UCSD-AML1 (cell line): ENCODE measurements around the gene CACTIN.
"Not testable (repeated sequence)": the region's sequence is repeated elsewhere in the genome, so short reads cannot be mapped to it uniquely, and the experiment has no call there.

Source experiments
- DNase-seq: peaks from one replicate; lab custom pipeline; 2025; ENCODE audit not compliant: unreplicated experiment; lab: John Stamatoyannopoulos, UW

Gene CACTIN

GRCh38 chr19:3573858-3574637 lies 52.5 kb downstream of the CACTIN start:
- peak; percentile 99 for DNase-seq

GRCh38 chr19:3573162-3573857 lies 53.3 kb downstream of the CACTIN start:
- DNase-seq, result peak; percentile 51

GRCh38 chr19:3572855-3573161 lies 53.8 kb downstream of the CACTIN start, which contains the start of gene HMG20B:
HMG20B (plus strand) TSS chr19:3572944; CDS start chr19:3573310, 366 bp downstream.
- no peak for DNase-seq

GRCh38 chr19:3572132-3572854 lies 54.3 kb downstream of the CACTIN start:
- DNase-seq, result peak; percentile 100

- DNase-seq, result no peak
Observed at GRCh38 chr19:3570606-3571011, 56.0 kb downstream of the CACTIN start.

DNA sequence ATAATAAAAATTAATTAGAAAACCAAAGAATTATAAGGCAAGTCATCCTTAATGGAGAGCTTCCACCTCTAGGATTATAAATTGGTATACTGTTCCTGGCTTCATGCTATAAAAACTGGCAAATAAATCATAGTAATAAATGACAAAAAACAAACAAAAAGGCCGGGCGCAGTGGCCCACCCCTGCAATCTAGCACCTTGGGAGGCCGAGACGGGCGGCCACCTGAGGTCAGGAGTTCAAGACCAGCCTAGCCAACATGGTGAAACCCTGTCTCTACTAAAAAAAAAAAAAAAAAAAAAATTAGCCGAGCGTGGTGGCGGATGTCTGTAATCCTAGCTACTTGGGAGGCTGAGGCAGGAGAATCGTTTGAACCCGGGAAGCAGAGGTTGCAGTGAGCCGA lies 56.5 kb downstream of the CACTIN start:
- DNase-seq, result not testable (repeated sequence)

GRCh38 chr19:3565139-3565538 lies 61.5 kb downstream of the CACTIN start:
- no peak for DNase-seq

DNA sequence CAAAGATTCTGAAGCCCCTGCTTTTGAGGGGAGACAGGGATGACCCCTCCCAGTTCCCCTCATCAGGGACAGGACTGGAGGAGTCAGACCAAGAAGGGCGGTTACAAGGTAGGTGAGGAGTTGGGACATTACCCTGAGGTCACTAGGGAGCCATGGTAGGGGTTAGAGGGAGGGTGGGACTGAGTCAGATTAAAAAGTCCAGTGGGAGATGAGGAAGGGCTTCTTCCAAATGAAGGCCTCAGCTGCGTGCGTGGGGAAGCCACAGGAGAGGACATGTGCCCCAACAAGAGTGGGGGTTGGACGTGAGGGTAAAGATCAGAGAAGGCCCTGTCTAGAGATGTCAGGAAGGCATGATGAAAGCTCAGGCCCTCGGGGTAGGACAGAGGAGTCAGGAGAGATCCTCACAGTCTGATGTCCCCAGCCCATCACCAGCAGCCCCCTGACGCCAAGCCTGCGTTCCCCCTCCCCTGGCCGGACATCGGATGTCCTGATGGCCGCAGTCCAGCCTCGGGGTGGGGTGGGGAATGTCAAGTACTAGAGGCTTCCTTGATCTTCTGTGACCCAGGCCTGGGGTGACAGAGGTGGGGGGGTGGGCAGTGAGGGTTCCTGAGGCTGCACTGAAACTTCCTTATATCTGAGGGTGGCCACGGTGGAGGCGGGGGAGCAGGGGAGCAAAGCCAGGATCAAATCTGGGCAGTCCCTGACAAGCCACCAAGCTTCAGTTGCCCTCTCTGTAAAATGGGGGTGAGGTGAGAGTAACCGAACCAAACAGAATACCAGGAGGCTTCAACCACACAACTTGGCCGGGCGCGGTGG lies 62.7 kb downstream of the CACTIN start:
- no peak for DNase-seq
